CD14-positive monocyte (primary cell): Measurements from ENCODE around the gene RBP7. TPM values are rescaled to one million over a fixed set of nuclear protein-coding genes. Genes with fewer than 3 reads are reported as not detected.
"Not testable (repeated sequence)": the region's sequence is repeated elsewhere in the genome, so short reads cannot be mapped to it uniquely, and the experiment has no call there.

Experiments
- DNase-seq, 3 donors: peaks; one replicate each; pipeline ENCODE4 v3.0.0-alpha.2; 2011 to 2022
- H2AFZ ChIP-seq: 2 replicates; pipeline ENCODE4 v1.6.0; 2012; ENCODE audit warnings: mild to moderate bottlenecking, low read depth, low read length, inconsistent platforms; ENCODE audit not compliant: insufficient read depth, poor library complexity, severe bottlenecking
- H3K27ac ChIP-seq, 2 donors: 1 replicate in 1 of 2; 2 replicates in 1 of 2; pipeline ENCODE4 v1.5.1; 2012 to 2013; ENCODE audit warnings: low read length in 2 of 2, control low read depth in 1 of 2, inconsistent platforms in 1 of 2, low read depth in 1 of 2, mild to moderate bottlenecking in 1 of 2
- H3K27me3 ChIP-seq, 2 donors: one replicate each; pipeline versions ENCODE4 v1.6.0 to v1.6.1; 2011 to 2013; ENCODE audit warnings: low read length in 2 of 2; ENCODE audit not compliant: control insufficient read depth in 2 of 2, insufficient read depth in 2 of 2
- H3K36me3 ChIP-seq, 2 donors: replicated peaks in 1 of 2; 1 replicate in 1 of 2; 2 replicates in 1 of 2; pipeline versions ENCODE4 v1.5.1 to v1.6.1; 2012 to 2013; ENCODE audit warnings: low read length in 2 of 2, control low read depth in 1 of 2, inconsistent platforms in 1 of 2, mild to moderate bottlenecking in 1 of 2; ENCODE audit not compliant: insufficient read depth in 2 of 2, control insufficient read depth in 1 of 2
- H3K4me1 ChIP-seq, 2 donors: 1 replicate in 1 of 2; 2 replicates in 1 of 2; pipeline versions ENCODE4 v1.5.1 to v1.6.1; 2012 to 2013; ENCODE audit warnings: low read length in 2 of 2, control low read depth in 1 of 2, inconsistent platforms in 1 of 2, mild to moderate bottlenecking in 1 of 2, moderate library complexity in 1 of 2; ENCODE audit not compliant: insufficient read depth in 2 of 2, control insufficient read depth in 1 of 2
- H3K4me2 ChIP-seq: replicated peaks from 2 replicates; pipeline ENCODE3; 2012; ENCODE audit warnings: low read length, moderate library complexity, mild to moderate bottlenecking; ENCODE audit not compliant: poor library complexity, severe bottlenecking; ENCODE audit errors: extremely low read depth
- H3K4me3 ChIP-seq, 3 experiments: fragments of 200-600 bp in 1 of 3; sonication (generic) in 1 of 3; replicated peaks in 1 of 3; 1 replicate in 2 of 3; 2 replicates in 1 of 3; pipeline ENCODE4 v1.5.1; 2011 to 2013; ENCODE audit warnings: low read length in 3 of 3, mild to moderate bottlenecking in 3 of 3, control low read depth in 2 of 3, low read depth in 2 of 3, inconsistent platforms in 1 of 3, moderate library complexity in 1 of 3
- H3K79me2 ChIP-seq: 2 replicates; pipeline ENCODE4 v1.6.0; 2012; ENCODE audit warnings: mild to moderate bottlenecking, control low read depth, inconsistent platforms, low read length, moderate library complexity; ENCODE audit not compliant: insufficient read depth
- H3K9ac ChIP-seq: 2 replicates; pipeline ENCODE4 v1.6.0; 2017; ENCODE audit warnings: low read length, mild to moderate bottlenecking; ENCODE audit not compliant: insufficient read depth, poor library complexity, severe bottlenecking
- H3K9me3 ChIP-seq, 2 donors: replicated peaks in 1 of 2; 1 replicate in 1 of 2; 2 replicates in 1 of 2; pipeline versions ENCODE4 v1.5.1 to v1.6.1; 2012 to 2013; ENCODE audit warnings: low read length in 2 of 2, control low read depth in 1 of 2; ENCODE audit not compliant: control insufficient read depth in 1 of 2, insufficient read depth in 1 of 2
- H4K20me1 ChIP-seq: 2 replicates; pipeline ENCODE4 v1.6.0; 2012; ENCODE audit warnings: mild to moderate bottlenecking, low read length, control low read depth, moderate library complexity; ENCODE audit not compliant: insufficient read depth
- H3K27ac Mint-ChIP-seq, 7 donors: one replicate each; pipeline ENCODE4 v1.8.0; 2020; ENCODE audit warnings: mild to moderate bottlenecking in 7 of 7, mixed read lengths in 7 of 7, moderate library complexity in 6 of 7, inconsistent platforms in 2 of 7
- H3K27me3 Mint-ChIP-seq, 3 donors: one replicate each; pipeline ENCODE4 v1.8.0; 2021 to 2022; ENCODE audit warnings: low read depth in 3 of 3, mild to moderate bottlenecking in 3 of 3, mixed read lengths in 3 of 3, moderate library complexity in 3 of 3, inconsistent platforms in 1 of 3
- H3K36me3 Mint-ChIP-seq, 2 donors: one replicate each; pipeline ENCODE4 v1.8.0; 2020; ENCODE audit warnings: mixed read lengths in 2 of 2, inconsistent platforms in 1 of 2, mild to moderate bottlenecking in 1 of 2
- H3K4me1 Mint-ChIP-seq: one replicate; pipeline ENCODE4 v1.8.0; 2020; ENCODE audit warnings: mild to moderate bottlenecking, mixed read lengths
- H3K4me3 Mint-ChIP-seq, 2 donors: one replicate each; pipeline ENCODE4 v1.8.0; 2020; ENCODE audit warnings: mild to moderate bottlenecking in 2 of 2, mixed read lengths in 2 of 2, moderate library complexity in 1 of 2
- H3K9me3 Mint-ChIP-seq, 7 donors: one replicate each; pipeline ENCODE4 v1.8.0; 2020 to 2022; ENCODE audit warnings: mixed read lengths in 7 of 7, mild to moderate bottlenecking in 6 of 7, moderate library complexity in 6 of 7, inconsistent platforms in 2 of 7
- WGBS: methylation state at CpG from one replicate; pipeline ENCODE4 v1.1.5; 2013; ENCODE audit warnings: missing lambda C conversion rate; ENCODE audit not compliant: insufficient coverage; 5-methylcytosine and 5-hydroxymethylcytosine counted together
- intact Hi-C, 2 donors: fragments of 100-400 bp; cut with micrococcal nuclease; formaldehyde crosslinking; loops; one replicate each; pipeline versions ENCODE4 v1.15.0 to v1.15.1; 2023
- polyA plus RNA-seq, 3 donors: library from polyadenylated mRNA; depleted of rRNA in 1 of 3; unstranded in 2 of 3; stranded (reverse) in 1 of 3; fragments of 300-500 nt in 2 of 3; fragments of >200 nt in 1 of 3; fragmentation: Illumina TruSeq in 2 of 3; gene quantifications; 1 replicate in 2 of 3; 2 replicates in 1 of 3; pipeline ENCODE4 v1.2.3, GENCODE V29; 2012 to 2021
- TF ChIP-seq, protein P1 (sequence below): fragments of 200-600 bp; IDR thresholded peaks from one replicate; pipeline ENCODE4 v1.8.0; 2022; ENCODE audit warnings: antibody characterized with exemption, mild to moderate bottlenecking

RBP7 gene
- polyA plus RNA-seq, 3 donors: 116 to 340 (median 306) TPM

DNA sequence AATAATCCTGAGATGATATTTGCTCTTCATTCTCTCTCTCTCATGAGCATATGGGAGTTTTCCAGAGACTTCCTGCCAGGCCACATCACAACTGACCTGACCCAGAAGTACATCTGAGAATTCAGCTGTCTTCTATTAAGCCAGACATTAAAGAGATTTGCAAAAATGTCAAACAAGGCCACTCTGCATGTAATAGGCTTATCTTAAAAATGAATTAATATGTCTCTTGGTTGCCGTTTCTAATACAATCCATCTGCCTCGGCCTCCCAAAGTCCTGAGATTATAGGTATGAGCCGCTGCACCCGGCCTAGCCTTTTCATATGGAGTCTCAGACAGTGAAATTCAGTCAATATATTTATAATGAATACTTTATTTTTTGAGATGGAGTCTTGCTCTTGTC, 25.0 kb downstream of the RBP7 start:
- H3K4me3 ChIP-seq, H3K9me3 Mint-ChIP-seq, H3K36me3 Mint-ChIP-seq, H3K27me3 ChIP-seq, H3K4me2 ChIP-seq, H3K4me3 Mint-ChIP-seq, H3K36me3 ChIP-seq, H3K9me3 ChIP-seq, DNase-seq, intact Hi-C loops, H3K27me3 Mint-ChIP-seq, H4K20me1 ChIP-seq, H3K79me2 ChIP-seq: not testable (repeated sequence)
- peak overlapping the region in 6 of 7 donors; percentile 73 to 89 (median 85) for H3K27ac Mint-ChIP-seq
- H2AFZ ChIP-seq: peak overlapping the region; percentile 56
- no CpG with 5 or more reads among the region's 4 CpGs for WGBS
- H3K27ac ChIP-seq: peak overlapping the region; percentile 70 to 75
- H3K9ac ChIP-seq: peak overlapping the region; percentile 15
- peaks cover 28% of the 10 kb centered on the region for H3K4me1 Mint-ChIP-seq
- H3K4me1 ChIP-seq: peaks cover 20 to 24% of the 10 kb centered on the region in 2 donors

DNA sequence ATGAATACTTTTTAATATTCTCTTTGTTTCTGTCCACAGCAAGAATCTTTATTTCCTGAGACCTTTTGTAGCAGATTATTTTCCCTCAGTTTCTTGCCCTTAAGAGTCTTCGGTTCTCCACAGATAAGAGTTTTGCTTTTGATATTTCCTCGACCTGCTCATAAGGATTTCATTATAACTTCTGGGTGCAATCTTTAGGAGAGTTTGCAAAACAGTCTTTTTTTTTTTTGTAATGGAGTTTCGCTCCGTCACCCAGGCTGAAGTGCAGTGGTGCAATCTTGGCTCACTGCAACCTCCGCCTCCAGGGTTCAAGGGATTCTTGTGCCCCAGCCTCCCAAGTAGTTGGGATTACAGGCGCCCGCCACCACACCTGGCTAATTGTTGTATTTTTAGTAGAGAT, 25.6 kb downstream of the RBP7 start:
- TF ChIP-seq, protein P1, sequence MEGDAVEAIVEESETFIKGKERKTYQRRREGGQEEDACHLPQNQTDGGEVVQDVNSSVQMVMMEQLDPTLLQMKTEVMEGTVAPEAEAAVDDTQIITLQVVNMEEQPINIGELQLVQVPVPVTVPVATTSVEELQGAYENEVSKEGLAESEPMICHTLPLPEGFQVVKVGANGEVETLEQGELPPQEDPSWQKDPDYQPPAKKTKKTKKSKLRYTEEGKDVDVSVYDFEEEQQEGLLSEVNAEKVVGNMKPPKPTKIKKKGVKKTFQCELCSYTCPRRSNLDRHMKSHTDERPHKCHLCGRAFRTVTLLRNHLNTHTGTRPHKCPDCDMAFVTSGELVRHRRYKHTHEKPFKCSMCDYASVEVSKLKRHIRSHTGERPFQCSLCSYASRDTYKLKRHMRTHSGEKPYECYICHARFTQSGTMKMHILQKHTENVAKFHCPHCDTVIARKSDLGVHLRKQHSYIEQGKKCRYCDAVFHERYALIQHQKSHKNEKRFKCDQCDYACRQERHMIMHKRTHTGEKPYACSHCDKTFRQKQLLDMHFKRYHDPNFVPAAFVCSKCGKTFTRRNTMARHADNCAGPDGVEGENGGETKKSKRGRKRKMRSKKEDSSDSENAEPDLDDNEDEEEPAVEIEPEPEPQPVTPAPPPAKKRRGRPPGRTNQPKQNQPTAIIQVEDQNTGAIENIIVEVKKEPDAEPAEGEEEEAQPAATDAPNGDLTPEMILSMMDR: no peak
- Histone ChIP-seq H2AFZ (peak overlapping the region; percentile 56), H3K4me1 (peaks cover 25 to 31% of the 10 kb centered on the region in 2 donors), H4K20me1 (no peaks in the 10 kb centered on the region), H3K4me2 (peak overlapping the region; percentile 28), H3K79me2 (no peaks in the 10 kb centered on the region), H3K36me3 (no peaks in the 10 kb centered on the region), H3K4me3 (peak overlapping the region in 1 of 3 experiments; percentile 23), H3K27me3 (no peaks in the 10 kb centered on the region), H3K9me3 (no peaks in the 10 kb centered on the region), H3K9ac (peak overlapping the region; percentile 15), H3K27ac (peak overlapping the region; percentile 70 to 75)
- intact Hi-C loops: no loop called here
- Mint-ChIP-seq H3K36me3 (no peaks in the 10 kb centered on the region), H3K27me3 (peaks cover 0 to 5% (median 0%) of the 10 kb centered on the region in 3 donors), H3K27ac (peak overlapping the region; percentile 73 to 93 (median 85)), H3K4me3 (peak overlapping the region; percentile 32 to 67), H3K4me1 (peaks cover 33% of the 10 kb centered on the region), H3K9me3 (peaks cover 0 to 5% (median 2%) of the 10 kb centered on the region in 7 donors)
- peak in 2 of 3 donors; percentile 24 to 53 for DNase-seq
- WGBS: 0% methylated on average over 3 of the region's 7 CpGs
